NT2/D1 (cell line): ENCODE measurements around the gene TMEM184A.

Source experiments
- YY1 ChIP-seq: IDR thresholded peaks from 2 replicates; pipeline ENCODE4 v1.6.1; 2011; ENCODE audit not compliant: insufficient read length, insufficient read depth
- ZNF274 ChIP-seq: IDR thresholded peaks from 2 replicates; pipeline ENCODE4 v1.6.1; 2011; ENCODE audit warnings: mild to moderate bottlenecking, low read depth, low read length

DNA sequence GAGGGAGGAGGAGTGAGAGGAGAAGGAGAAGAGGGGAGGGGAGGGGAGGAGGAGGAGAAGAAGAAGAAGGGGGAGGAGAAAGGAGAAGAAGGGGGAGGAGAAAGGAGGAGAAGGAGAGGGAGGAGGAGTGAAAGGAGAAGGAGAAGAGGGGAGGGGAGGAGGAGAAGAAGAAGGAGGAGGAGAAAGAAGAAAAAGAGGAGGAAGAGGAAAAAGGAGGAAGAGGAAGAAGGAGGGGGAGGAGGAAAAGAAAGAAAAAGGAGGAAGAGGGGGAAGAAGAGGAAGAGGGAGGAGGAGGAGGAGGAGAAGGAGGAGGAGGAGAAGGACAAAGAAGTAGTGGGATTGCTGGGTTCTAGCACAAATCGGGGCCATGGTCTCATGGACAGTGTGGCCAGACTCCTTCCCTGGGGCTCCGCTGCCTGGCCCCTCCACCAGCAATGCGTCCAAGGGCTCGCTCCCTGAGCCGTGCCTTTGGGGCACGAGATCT is 29.7 kb downstream of the TMEM184A start:
- TF ChIP-seq ZNF274 (no peak), YY1 (no peak)
